Heart right ventricle (tissue), 16 donors: Measurements from ENCODE around the gene CRYZL1. TPM values are rescaled to one million over a fixed set of nuclear protein-coding genes. Genes with fewer than 3 reads are reported as not detected.

Source experiments
- ATAC-seq, 8 donors: fragments of 200-7000 bp; cut with Tn5 transposase; one replicate each; pipeline ENCODE4 v1.9.1; 2020; ENCODE audit warnings: mild to moderate bottlenecking in 8 of 8, moderate library complexity in 8 of 8, moderate number of reproducible peaks in 1 of 8
- DNase-seq, 2 donors: peaks; one replicate each; pipeline ENCODE4 v3.0.0-alpha.2; 2020
- H3K27ac ChIP-seq, 10 donors: fragments of 200-600 bp; sonication (generic) in 2 of 10; one replicate each; pipeline versions ENCODE4 v1.5.0 to v1.8.0; 2020 to 2022; ENCODE audit warnings: mild to moderate bottlenecking in 3 of 10
- H3K27me3 ChIP-seq, 7 donors: fragments of 200-600 bp; one replicate each; pipeline ENCODE4 v1.8.0; 2021 to 2022; ENCODE audit warnings: mild to moderate bottlenecking in 2 of 7
- H3K36me3 ChIP-seq, 9 donors: fragments of 200-600 bp; sonication (generic) in 1 of 9; one replicate each; pipeline versions ENCODE4 v1.5.0 to v1.8.0; 2020 to 2022; ENCODE audit warnings: mild to moderate bottlenecking in 2 of 9
- H3K4me1 ChIP-seq, 9 donors: fragments of 200-600 bp; sonication (generic) in 1 of 9; one replicate each; pipeline versions ENCODE4 v1.5.0 to v1.8.0; 2020 to 2022; ENCODE audit warnings: mild to moderate bottlenecking in 4 of 9
- H3K4me3 ChIP-seq, 10 donors: fragments of 200-600 bp; sonication (generic) in 2 of 10; one replicate each; pipeline versions ENCODE4 v1.5.0 to v1.8.0; 2020 to 2022; ENCODE audit warnings: mild to moderate bottlenecking in 7 of 10, moderate library complexity in 2 of 10
- H3K9me3 ChIP-seq, 11 donors: fragments of 200-600 bp in 10 of 11; sonication (generic) in 2 of 11; one replicate each; pipeline versions ENCODE4 v1.5.0 to v1.8.0; 2013 to 2022; ENCODE audit warnings: mild to moderate bottlenecking in 2 of 11, control low read depth in 1 of 11, moderate library complexity in 1 of 11
- CTCF ChIP-seq, 9 donors: fragments of 200-600 bp; sonication (generic) in 2 of 9; IDR thresholded peaks; one replicate each; pipeline versions ENCODE4 v1.5.0 to v1.8.0; 2021 to 2022; ENCODE audit warnings: antibody characterized with exemption in 9 of 9, mild to moderate bottlenecking in 5 of 9, moderate library complexity in 1 of 9
- WGBS, 2 donors: extraction: QIAGEN DNeasy Blood & Tissue Kit; methylation state at CpG; one replicate each; pipeline ENCODE4 v1.1.7; 2013; ENCODE audit warnings: inconsistent platforms in 1 of 2; 5-methylcytosine and 5-hydroxymethylcytosine counted together
- intact Hi-C, 10 donors: fragments of 100-400 bp; cut with DNase I; formaldehyde crosslinking; loops; one replicate each; pipeline versions ENCODE4 v1.11.1 to v1.14.2; 2022
- polyA plus RNA-seq, 2 donors: library from polyadenylated mRNA; stranded (reverse); fragments of 200-250 nt; gene quantifications; one replicate each; pipeline ENCODE4 v1.2.3, GENCODE V29; 2013
- total RNA-seq, 10 donors: library from RNA; stranded (reverse); fragmentation: NEBNext Ultra II Directional in 3 of 10; extraction: Animal tissue kit (Norgen Biotek cat#: 25700) in 3 of 10; gene quantifications; one replicate each; pipeline versions ENCODE4 v1.2.1 to v1.2.4, GENCODE V29; 2021 to 2023
- donor health status: Arrhythmogenic right ventricular cardiomyopathy.
- donor health status: ischemic (EF 13 %, LVEDD 7.1; RV severe dilation, severe dysfunction).
- donor health status: healthy with polysubstance abuse.
- donor health status: DM: no; HTN: yes; CAD: no.
- donor health status: DM: no; HTN: no; CAD: no.
- donor health status: ischemic (EF 25% LVEDD 6.9; RV normal size, moderate dysfunction).
- donor health status: ischemic (EF 25% LVEDD 5.7; RV mildly dilated, moderate dysfunction).
- donor health status: healthy.
- donor health status: DM: yes; HTN: yes; CAD: no.
- donor health status: Ischemic cardiomyopathy.
- donor health status: ischemic (EF 35%, LVEDD 5.7; RV mildly dilated, moderate dysfunction).
- donor health status: nonischemic (EF 11% LVEDD 7.7; RV severe dilation, severe dysfunction).
- donor health status: DM: yes; HTN: yes; CAD: no.
- donor health status: PGD.
- donor health status: ischemic (EF 29% LVEDD 5.4; RV normal size, mild dysfunction).
- donor health status: nonischemic (EF 23%, LVEDD 6.1; RV moderate dilation, normal function).

Gene CRYZL1
- total and polyA plus RNA-seq, 12 donors = 15.3 to 31.8 (median 26.0) TPM

GRCh38 chr21:33642896-33643657, 1.5 kb upstream of the CRYZL1 start:
- intact Hi-C loops = loop anchor here in 8 of 10 donors (5.0 to 10.0 kb wide), 11 partner anchors 102 to 259 kb away; no protein-coding TSS in a partner anchor
- TF ChIP-seq CTCF (IDR thresholded peaks at IDR 0.05) = no peak
- Histone ChIP-seq H3K27me3 (no peaks in the 10 kb centered on the region), H3K4me1 (peaks cover 3 to 42% (median 25%) of the 10 kb centered on the region in 9 donors), H3K36me3 (peaks cover 0 to 7% (median 0%) of the 10 kb centered on the region in 9 donors), H3K27ac (peak overlapping the region; percentile 78 to 93 (median 86)), H3K4me3 (peak overlapping the region; percentile 64 to 96 (median 88)), H3K9me3 (no peaks in the 10 kb centered on the region)
- DNase-seq (peak; percentile 17 to 46), ATAC-seq (peak in 2 of 8 donors; percentile 1 to 2)
- 0 to 1% methylated on average over 48 to 78 of the region's 78 CpGs for WGBS, 2 donors

GRCh38 chr21:33642027-33642895, 720 bp upstream of the CRYZL1 start, which contains the start of gene ITSN1:
Gene ITSN1, plus strand, starts transcription at chr21:33642501. Its CDS starts 76,328 bp downstream, at chr21:33718829.
- Histone ChIP-seq H3K4me1 (peaks cover 3 to 42% (median 25%) of the 10 kb centered on the region in 9 donors), H3K27ac (peak within 1 kb of the TSS; percentile 78 to 93 (median 86)), H3K4me3 (peak within 1 kb of the TSS; percentile 66 to 96 (median 88)), H3K9me3 (no peaks in the 10 kb centered on the region), H3K36me3 (peaks cover 0 to 7% (median 0%) of the 10 kb centered on the region in 9 donors), H3K27me3 (no peaks in the 10 kb centered on the region)
- DNase-seq (peak; percentile 100), ATAC-seq (peak; percentile 92 to 97 (median 96))
- WGBS, 2 donors = 0 to 1% methylated on average over 63 to 66 of the region's 71 CpGs
- TF ChIP-seq CTCF (IDR thresholded peaks at IDR 0.05) = no peak
- intact Hi-C loops = loop anchor here in 8 of 10 donors (5.0 to 10.0 kb wide), 11 partner anchors 103 to 260 kb away; no protein-coding TSS in a partner anchor

GRCh38 chr21:33640697-33641351, 717 bp downstream of the CRYZL1 start:
- intact Hi-C loops = loop anchor here in 8 of 10 donors (5.0 to 10.0 kb wide), 11 partner anchors 104 to 261 kb away; no protein-coding TSS in a partner anchor
- ATAC-seq = no peak
- Histone ChIP-seq H3K36me3 (peaks cover 0 to 7% (median 0%) of the 10 kb centered on the region in 9 donors), H3K9me3 (no peaks in the 10 kb centered on the region), H3K4me1 (peaks cover 3 to 39% (median 25%) of the 10 kb centered on the region in 9 donors), H3K27ac (peak overlapping the region in 9 of 10 donors; percentile 78 to 93 (median 83)), H3K27me3 (no peaks in the 10 kb centered on the region), H3K4me3 (peak overlapping the region; percentile 66 to 96 (median 88))
- TF ChIP-seq CTCF (IDR thresholded peaks at IDR 0.05) = no peak
- 28 to 33% methylated on average over 18 of the region's 18 CpGs for WGBS, 2 donors
- DNase-seq = no peak
